Stimulated activated CD4-positive, alpha-beta T cell treated with anti-CD3 and anti-CD28 coated beads, Interleukin-15, amount 100 ng/mL, for 48 hours (primary cell): Measurements from ENCODE around the gene ADAMTS9.

ENCODE experiments used
- DNase-seq, 2 donors: peaks; one replicate each; pipeline ENCODE4 v3.0.0-alpha.2; 2020; ENCODE audit warnings: low read depth in 2 of 2

The ADAMTS9 gene

GRCh38 chr3:64578062-64578770, 109.6 kb downstream of the ADAMTS9 start:
- no peak for DNase-seq

GRCh38 chr3:64576211-64576775, 111.5 kb downstream of the ADAMTS9 start:
- DNase-seq = no peak

GRCh38 chr3:64575211-64575844, 112.5 kb downstream of the ADAMTS9 start:
- DNase-seq = no peak

- no peak for DNase-seq
Measured at GRCh38 chr3:64574194-64574593, 113.6 kb downstream of the ADAMTS9 start.

GRCh38 chr3:64571982-64572381, 115.8 kb downstream of the ADAMTS9 start:
- DNase-seq = no peak

- no peak for DNase-seq
Measured at GRCh38 chr3:64568895-64569517, 118.8 kb downstream of the ADAMTS9 start.

- no peak for DNase-seq
Measured at GRCh38 chr3:64566859-64567258, 120.9 kb downstream of the ADAMTS9 start.

GRCh38 chr3:64563751-64564150, 124.0 kb downstream of the ADAMTS9 start:
- no peak for DNase-seq

- no peak for DNase-seq
Measured at GRCh38 chr3:64561868-64562267, 125.9 kb downstream of the ADAMTS9 start.

- no peak for DNase-seq
Measured at GRCh38 chr3:64561325-64561843, 126.4 kb downstream of the ADAMTS9 start.

- no peak for DNase-seq
Measured at GRCh38 chr3:64560791-64561190, 127.0 kb downstream of the ADAMTS9 start.

GRCh38 chr3:64559588-64559987, 128.2 kb downstream of the ADAMTS9 start:
- DNase-seq = no peak

GRCh38 chr3:64556046-64556445, 131.8 kb downstream of the ADAMTS9 start:
- no peak for DNase-seq

- DNase-seq = no peak
Measured at GRCh38 chr3:64555351-64555750, 132.4 kb downstream of the ADAMTS9 start.

- no peak for DNase-seq
Measured at GRCh38 chr3:64554096-64554920, 133.5 kb downstream of the ADAMTS9 start.

- DNase-seq = no peak
Measured at GRCh38 chr3:64552966-64553365, 134.8 kb downstream of the ADAMTS9 start.

- DNase-seq = no peak
Measured at GRCh38 chr3:64552160-64552559, 135.6 kb downstream of the ADAMTS9 start.

- DNase-seq = no peak
Measured at GRCh38 chr3:64551697-64552096, 136.1 kb downstream of the ADAMTS9 start.

GRCh38 chr3:64550745-64551144, 137.1 kb downstream of the ADAMTS9 start:
- no peak for DNase-seq

- no peak for DNase-seq
Measured at GRCh38 chr3:64549869-64550268, 137.9 kb downstream of the ADAMTS9 start.

GRCh38 chr3:64548200-64548889, 139.5 kb downstream of the ADAMTS9 start:
- no peak for DNase-seq
